NT2/D1 (cell line): Measurements from ENCODE around the gene TMPRSS13.
A peak's percentile ranks its signal among the peaks of the same experiment; 100 is the strongest.

Experiments used
- DNase-seq: peaks from one replicate; pipeline ENCODE4 v3.0.0-alpha.2; 2011; ENCODE audit warnings: low read depth, low spot score
- H3K27me3 ChIP-seq: 2 replicates; pipeline ENCODE4 v1.6.0; 2011; ENCODE audit warnings: mild to moderate bottlenecking; ENCODE audit not compliant: insufficient read length, insufficient read depth
- H3K36me3 ChIP-seq: 2 replicates; pipeline ENCODE4 v1.6.1; 2011; ENCODE audit warnings: mild to moderate bottlenecking, low read length, mixed read lengths; ENCODE audit not compliant: insufficient read depth, insufficient read length
- H3K4me1 ChIP-seq: 2 replicates; pipeline ENCODE4 v1.5.1; 2011; ENCODE audit not compliant: insufficient read depth, insufficient read length
- H3K4me3 ChIP-seq: 2 replicates; pipeline ENCODE4 v1.5.1; 2011; ENCODE audit warnings: low read depth; ENCODE audit not compliant: insufficient read length
- H3K9ac ChIP-seq: 2 replicates; pipeline ENCODE4 v1.6.0; 2011; ENCODE audit warnings: low read depth; ENCODE audit not compliant: insufficient read length
- H3K9me3 ChIP-seq: 2 replicates; pipeline ENCODE4 v1.5.1; 2011; ENCODE audit warnings: mild to moderate bottlenecking, low read length; ENCODE audit not compliant: insufficient read depth
- SUZ12 ChIP-seq: IDR thresholded peaks from 2 replicates; pipeline ENCODE4 v1.6.1; 2011; ENCODE audit not compliant: insufficient read length, insufficient read depth; ENCODE audit errors: extremely low read depth
- YY1 ChIP-seq: IDR thresholded peaks from 2 replicates; pipeline ENCODE4 v1.6.1; 2011; ENCODE audit not compliant: insufficient read length, insufficient read depth
- ZNF274 ChIP-seq: IDR thresholded peaks from 2 replicates; pipeline ENCODE4 v1.6.1; 2011; ENCODE audit warnings: mild to moderate bottlenecking, low read depth, low read length

The TMPRSS13 gene

DNA sequence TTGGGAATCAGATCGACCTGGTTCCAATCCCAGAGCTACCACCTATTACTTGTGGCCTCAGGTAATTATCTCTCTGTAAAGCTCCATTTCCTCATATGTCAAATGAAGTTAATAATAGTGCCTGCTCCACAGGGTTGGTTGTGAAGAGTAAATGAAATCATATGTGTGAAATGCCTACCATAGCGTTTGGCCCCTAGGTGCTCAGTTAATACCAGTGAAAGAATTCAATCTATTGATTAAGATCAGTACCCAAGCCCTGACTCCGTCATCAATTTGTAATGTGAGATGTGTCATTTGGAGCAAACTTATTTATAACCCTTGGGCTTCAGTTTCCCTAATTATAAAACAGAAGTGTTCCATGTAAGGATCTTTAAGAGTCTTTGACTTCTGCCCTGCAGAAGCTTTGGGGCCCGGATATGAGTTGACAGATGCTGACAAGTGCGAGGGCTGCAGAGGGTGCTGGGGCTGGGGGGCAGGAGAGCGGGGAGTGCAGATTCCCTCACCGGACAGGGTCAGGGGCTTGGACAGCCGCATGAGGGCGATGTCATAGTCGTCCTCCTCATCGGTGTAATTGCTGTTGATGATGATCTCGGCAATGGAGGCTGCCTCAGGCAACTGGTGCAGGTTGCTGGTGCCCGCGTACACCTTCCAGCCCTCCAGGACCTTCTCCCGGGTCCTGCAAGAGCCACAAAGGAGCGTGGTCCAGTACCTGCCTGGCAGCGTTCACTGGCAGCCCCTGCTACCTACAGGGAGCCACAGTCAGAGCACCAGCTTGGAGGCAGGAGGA, 20.9 kb downstream of the TMPRSS13 start:
- no peak overlapping the region for H3K9ac ChIP-seq

DNA sequence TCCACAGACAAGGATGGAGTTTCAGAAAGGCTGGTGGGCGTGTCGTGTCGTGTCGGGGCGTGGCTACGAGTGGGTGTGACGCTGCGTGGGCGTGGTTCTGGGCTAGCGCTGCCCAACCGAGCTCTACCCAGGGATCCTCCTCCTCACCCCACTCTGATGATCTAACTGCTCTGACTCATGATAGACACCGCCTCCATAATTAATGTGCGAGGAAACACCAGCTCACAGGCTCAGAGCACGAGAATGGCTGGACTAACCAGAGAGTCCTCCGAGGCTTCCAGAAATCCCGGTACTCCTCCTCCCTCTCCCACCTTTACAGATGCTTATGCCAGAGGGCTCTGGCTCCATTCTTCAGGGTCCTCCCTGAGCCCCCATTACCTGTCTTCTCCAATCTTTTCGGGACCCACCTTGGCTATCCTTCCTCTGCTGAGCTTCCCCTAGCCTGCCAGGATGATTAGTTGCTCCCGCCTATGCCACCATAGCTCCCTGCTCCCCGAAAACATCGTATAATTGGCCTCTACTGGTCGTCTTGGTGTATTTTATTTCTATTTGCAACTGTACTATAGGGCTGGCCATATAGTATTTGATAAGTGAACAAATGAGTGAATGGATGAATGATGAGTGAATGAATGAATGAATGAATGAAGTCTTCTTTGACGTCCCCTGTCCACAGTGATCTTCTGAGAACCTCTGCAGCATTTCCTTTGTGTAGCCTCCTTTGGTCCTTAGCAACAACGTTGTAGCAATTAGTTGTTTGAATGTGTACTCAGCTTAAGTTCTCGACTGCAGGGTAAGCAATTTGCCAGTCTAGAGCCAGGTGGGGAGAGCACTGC, 21.7 kb downstream of the TMPRSS13 start:
- Histone ChIP-seq H3K9ac (peak overlapping the region; percentile 63), H3K27me3 (no peaks in the 10 kb centered on the region), H3K4me1 (no peaks in the 10 kb centered on the region), H3K36me3 (no peaks in the 10 kb centered on the region), H3K4me3 (peak overlapping the region; percentile 42), H3K9me3 (no peaks in the 10 kb centered on the region)
- peak; percentile 48 for DNase-seq
- TF ChIP-seq ZNF274 (no peak), SUZ12 (no peak), YY1 (no peak)

More for the DNA sequence above, 20.9 kb downstream of the TMPRSS13 start:
- no peaks in the 10 kb centered on the region for H3K4me1 ChIP-seq
- peak overlapping the region; percentile 42 for H3K4me3 ChIP-seq
- H3K27me3 ChIP-seq = no peaks in the 10 kb centered on the region
- TF ChIP-seq YY1 (no peak), ZNF274 (no peak), SUZ12 (no peak)
- no peak for DNase-seq
- no peaks in the 10 kb centered on the region for H3K36me3 ChIP-seq
- H3K9me3 ChIP-seq = no peaks in the 10 kb centered on the region

- H3K9me3 ChIP-seq = no peaks in the 10 kb centered on the region
Measured at GRCh38 chr11:117906710-117907109, 22.5 kb downstream of the TMPRSS13 start.

GRCh38 chr11:117906126-117906525, 23.1 kb downstream of the TMPRSS13 start:
- Histone ChIP-seq H3K9me3 (no peaks in the 10 kb centered on the region), H3K4me3 (no peak overlapping the region), H3K36me3 (no peaks in the 10 kb centered on the region), H3K4me1 (no peaks in the 10 kb centered on the region), H3K27me3 (no peaks in the 10 kb centered on the region), H3K9ac (no peak overlapping the region)
- DNase-seq = no peak
- no peak for TF ChIP-seq ZNF274
- TF ChIP-seq YY1 = no peak
- TF ChIP-seq SUZ12 = no peak

More at GRCh38 chr11:117906710-117907109, 22.5 kb downstream of the TMPRSS13 start:
- H3K36me3 ChIP-seq = no peaks in the 10 kb centered on the region
- no peak overlapping the region for H3K9ac ChIP-seq
- DNase-seq = no peak
- H3K27me3 ChIP-seq = no peaks in the 10 kb centered on the region
- TF ChIP-seq YY1 (no peak), ZNF274 (no peak), SUZ12 (no peak)
- H3K4me3 ChIP-seq = no peak overlapping the region
- no peaks in the 10 kb centered on the region for H3K4me1 ChIP-seq

DNA sequence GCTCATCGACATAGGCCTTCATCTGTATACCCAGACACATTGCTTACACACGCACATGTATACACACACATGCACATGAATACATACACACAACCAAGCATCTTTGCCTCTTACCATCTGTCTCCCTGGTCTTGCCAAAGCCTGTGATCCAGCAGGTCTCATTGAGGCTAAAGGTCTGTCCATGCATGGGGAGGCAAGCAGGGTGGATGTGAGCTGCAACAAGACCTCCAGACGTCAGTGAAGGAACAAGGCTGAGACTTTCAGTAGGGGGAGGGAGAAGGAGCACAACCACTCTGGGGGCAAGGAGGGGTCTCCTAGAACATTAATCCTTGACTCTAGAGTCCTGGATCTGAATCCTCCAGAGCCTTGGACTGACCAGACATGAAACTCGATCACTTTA, 23.7 kb downstream of the TMPRSS13 start:
- no peaks in the 10 kb centered on the region for H3K4me1 ChIP-seq
- no peaks in the 10 kb centered on the region for H3K27me3 ChIP-seq
- no peak overlapping the region for H3K9ac ChIP-seq
- no peak overlapping the region for H3K4me3 ChIP-seq
- no peaks in the 10 kb centered on the region for H3K36me3 ChIP-seq
- no peak for DNase-seq
- H3K9me3 ChIP-seq = no peaks in the 10 kb centered on the region
- TF ChIP-seq SUZ12 = no peak
- TF ChIP-seq ZNF274 = no peak
- no peak for TF ChIP-seq YY1

DNA sequence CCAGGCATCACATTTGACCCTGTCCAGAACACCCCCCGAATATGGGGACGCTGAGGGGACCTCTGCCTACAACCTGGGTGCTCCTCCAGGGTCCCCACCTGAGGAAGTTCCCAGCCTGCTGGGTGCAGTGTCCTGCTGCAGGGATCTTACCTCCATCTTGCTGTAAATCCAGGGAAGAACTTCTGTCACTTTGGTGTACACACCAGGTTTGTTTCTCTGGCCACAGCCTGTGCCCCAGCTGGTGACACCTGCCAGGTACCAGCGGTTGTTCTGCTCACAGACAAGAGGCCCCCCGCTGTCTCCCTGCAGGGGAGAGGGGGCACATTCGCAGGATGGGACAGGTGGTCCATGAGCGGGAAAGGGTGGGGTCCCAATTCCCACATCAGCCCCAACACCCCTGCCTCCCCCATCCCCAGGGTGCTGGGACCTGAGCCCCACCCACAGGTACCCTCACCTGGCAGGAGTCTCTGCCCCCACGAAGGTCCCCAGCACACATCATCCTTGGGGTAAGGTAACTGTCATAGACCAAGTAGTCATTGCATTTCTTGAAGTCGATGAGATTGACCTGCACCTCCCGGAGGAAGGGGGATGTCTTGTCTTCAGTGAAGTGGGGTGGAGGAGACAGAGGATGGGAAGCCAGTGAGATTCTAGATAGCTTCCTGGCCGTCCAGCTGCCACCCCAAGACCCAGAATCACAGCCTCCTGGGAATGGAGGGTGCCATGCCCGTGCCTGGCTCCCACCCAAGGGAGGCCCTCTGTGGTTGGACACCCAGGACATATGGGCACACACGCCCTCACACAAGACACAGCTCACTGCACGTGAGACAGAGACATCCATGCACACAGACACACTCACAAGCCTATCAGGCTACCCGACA, 25.5 kb downstream of the TMPRSS13 start:
- no peak for TF ChIP-seq SUZ12
- no peak for TF ChIP-seq YY1
- no peak for TF ChIP-seq ZNF274
- Histone ChIP-seq H3K4me3 (no peak overlapping the region), H3K27me3 (no peaks in the 10 kb centered on the region), H3K36me3 (no peaks in the 10 kb centered on the region), H3K4me1 (no peaks in the 10 kb centered on the region), H3K9me3 (no peaks in the 10 kb centered on the region), H3K9ac (no peak overlapping the region)
- DNase-seq = no peak
